Lung (tissue), 12 donors: ENCODE results near the gene C16orf87. TPM values are rescaled to one million over a fixed set of nuclear protein-coding genes. Genes with fewer than 3 reads are reported as not detected.

Experiments used
- ATAC-seq: fragments of 200-7000 bp; cut with Tn5 transposase; one replicate; pipeline ENCODE4 v1.9.1; 2020; ENCODE audit warnings: moderate number of reproducible peaks; ENCODE audit not compliant: insufficient read depth, low FRiP score
- DNase-seq, 3 donors: peaks; one replicate each; pipeline ENCODE4 v3.0.0-alpha.2; 2013 to 2017
- H3K27ac ChIP-seq, 2 donors: one replicate each; pipeline ENCODE4 v1.5.1; 2013; ENCODE audit warnings: mild to moderate bottlenecking in 2 of 2, moderate library complexity in 2 of 2, control low read depth in 1 of 2, inconsistent platforms in 1 of 2, low read depth in 1 of 2, low read length in 1 of 2
- H3K27me3 ChIP-seq, 3 donors: one replicate each; pipeline ENCODE4 v1.5.1; 2013; ENCODE audit warnings: low read length in 2 of 3; ENCODE audit not compliant: control insufficient read depth in 3 of 3, insufficient read depth in 3 of 3
- H3K36me3 ChIP-seq, 4 donors: one replicate each; pipeline ENCODE4 v1.5.1; 2013; ENCODE audit warnings: low read length in 4 of 4, mild to moderate bottlenecking in 1 of 4, moderate library complexity in 1 of 4; ENCODE audit not compliant: control insufficient read depth in 4 of 4, insufficient read depth in 4 of 4
- H3K4me1 ChIP-seq, 5 donors: one replicate each; pipeline ENCODE4 v1.5.1; 2013; ENCODE audit warnings: low read length in 5 of 5, mild to moderate bottlenecking in 2 of 5, moderate library complexity in 1 of 5; ENCODE audit not compliant: control insufficient read depth in 5 of 5, insufficient read depth in 5 of 5
- H3K4me3 ChIP-seq: one replicate; pipeline ENCODE4 v1.5.1; 2013; ENCODE audit warnings: mild to moderate bottlenecking, control low read depth, moderate library complexity
- H3K9ac ChIP-seq, 2 donors: one replicate each; pipeline ENCODE4 v1.5.1; 2013; ENCODE audit warnings: low read length in 2 of 2, control low read depth in 1 of 2; ENCODE audit not compliant: insufficient read depth in 1 of 2
- H3K9me3 ChIP-seq, 4 donors: one replicate each; pipeline ENCODE4 v1.5.1; 2013; ENCODE audit warnings: low read length in 3 of 4, mild to moderate bottlenecking in 1 of 4, moderate library complexity in 1 of 4; ENCODE audit not compliant: control insufficient read depth in 4 of 4, insufficient read depth in 3 of 4
- WGBS, 2 donors: extraction: QIAGEN DNeasy Blood & Tissue Kit; methylation state at CpG; one replicate each; pipeline ENCODE4 v1.1.7; 2013; 5-methylcytosine and 5-hydroxymethylcytosine counted together
- polyA plus RNA-seq, 2 donors: library from polyadenylated mRNA; stranded (reverse); fragments of 200-250 nt; gene quantifications; one replicate each; pipeline ENCODE4 v1.2.1, GENCODE V29; 2013
- total RNA-seq, 2 donors: library from RNA; depleted of rRNA in 1 of 2; stranded (reverse); fragments of >200 nt in 1 of 2; gene quantifications; one replicate each; pipeline ENCODE4 v1.2.1, GENCODE V29; 2014 to 2021
- TF ChIP-seq, protein P1 (sequence below): IDR thresholded peaks from 2 replicates; pipeline ENCODE4 v1.5.1; 2012; ENCODE audit warnings: mild to moderate bottlenecking; ENCODE audit errors: control extremely low read depth, extremely low read depth
- donor health status: control.
- donor health status: control.
- donor health status: Bipolar disorder and iron deficiency.
- donor health status: healthy.
- donor health status: DM: yes; HTN: yes; CAD: no.

Gene C16orf87
- total and polyA plus RNA-seq, 4 donors, result 2.8 to 17.2 (median 4.9) TPM

DNA sequence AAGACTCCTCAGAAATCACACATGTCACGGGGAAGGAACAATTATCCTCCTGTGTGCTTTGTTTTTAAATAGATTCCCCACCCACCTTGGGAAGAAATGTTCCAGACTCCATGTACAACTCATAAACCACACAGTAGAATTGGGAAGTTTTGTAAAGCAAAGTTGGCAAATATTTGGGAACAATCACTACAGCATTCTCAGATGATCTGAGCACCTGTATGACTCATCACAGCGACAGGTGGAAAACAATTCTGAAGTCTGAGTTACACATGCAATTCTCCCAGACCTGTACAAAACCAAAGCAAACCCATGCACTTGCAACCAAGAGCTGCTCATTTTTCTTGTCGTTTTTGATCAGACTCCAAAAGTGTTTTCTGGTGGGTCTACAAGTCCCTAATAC lies 68.4 kb downstream of the C16orf87 start:
- TF ChIP-seq, protein P1, sequence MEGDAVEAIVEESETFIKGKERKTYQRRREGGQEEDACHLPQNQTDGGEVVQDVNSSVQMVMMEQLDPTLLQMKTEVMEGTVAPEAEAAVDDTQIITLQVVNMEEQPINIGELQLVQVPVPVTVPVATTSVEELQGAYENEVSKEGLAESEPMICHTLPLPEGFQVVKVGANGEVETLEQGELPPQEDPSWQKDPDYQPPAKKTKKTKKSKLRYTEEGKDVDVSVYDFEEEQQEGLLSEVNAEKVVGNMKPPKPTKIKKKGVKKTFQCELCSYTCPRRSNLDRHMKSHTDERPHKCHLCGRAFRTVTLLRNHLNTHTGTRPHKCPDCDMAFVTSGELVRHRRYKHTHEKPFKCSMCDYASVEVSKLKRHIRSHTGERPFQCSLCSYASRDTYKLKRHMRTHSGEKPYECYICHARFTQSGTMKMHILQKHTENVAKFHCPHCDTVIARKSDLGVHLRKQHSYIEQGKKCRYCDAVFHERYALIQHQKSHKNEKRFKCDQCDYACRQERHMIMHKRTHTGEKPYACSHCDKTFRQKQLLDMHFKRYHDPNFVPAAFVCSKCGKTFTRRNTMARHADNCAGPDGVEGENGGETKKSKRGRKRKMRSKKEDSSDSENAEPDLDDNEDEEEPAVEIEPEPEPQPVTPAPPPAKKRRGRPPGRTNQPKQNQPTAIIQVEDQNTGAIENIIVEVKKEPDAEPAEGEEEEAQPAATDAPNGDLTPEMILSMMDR, result no peak

DNA sequence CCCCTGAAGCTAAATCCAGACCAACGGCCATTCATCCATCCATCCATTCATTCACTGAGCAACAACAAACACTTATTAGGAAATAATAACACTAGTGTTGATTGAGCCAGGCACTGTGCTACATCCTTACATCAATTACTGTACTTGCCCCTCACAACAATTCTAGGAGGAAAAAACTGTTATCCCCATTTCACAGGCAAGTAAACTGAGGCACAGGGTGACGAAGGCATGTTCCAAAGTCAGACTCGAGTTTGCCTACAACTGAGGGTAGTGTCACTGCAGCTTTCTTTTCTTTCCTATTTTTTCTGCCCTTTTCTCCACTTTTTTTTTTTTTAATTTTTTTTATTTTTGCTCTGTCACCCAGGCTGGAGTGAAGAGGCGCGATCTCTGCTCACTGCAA lies 71.7 kb downstream of the C16orf87 start:
- TF ChIP-seq, protein P1, result no peak
- Histone ChIP-seq H3K4me1 (peaks cover 0 to 14% (median 6%) of the 10 kb centered on the region in 5 donors), H3K27ac (peak overlapping the region in 1 of 2 donors; percentile 58), H3K9ac (no peak overlapping the region), H3K9me3 (no peaks in the 10 kb centered on the region), H3K4me3 (no peak overlapping the region), H3K27me3 (peaks cover 0 to 11% (median 0%) of the 10 kb centered on the region in 3 donors), H3K36me3 (no peaks in the 10 kb centered on the region)
- ATAC-seq (no peak), DNase-seq (no peak)
- 89 to 94% methylated on average over 5 of the region's 5 CpGs for WGBS, 2 donors

More for the DNA sequence above, 68.4 kb downstream of the C16orf87 start:
- no peak overlapping the region for H3K9ac ChIP-seq
- H3K4me1 ChIP-seq, result peaks cover 0 to 11% (median 0%) of the 10 kb centered on the region in 5 donors
- no peak overlapping the region for H3K4me3 ChIP-seq
- H3K27me3 ChIP-seq, result peaks cover 0 to 11% (median 0%) of the 10 kb centered on the region in 3 donors
- no peak for ATAC-seq
- no peak for DNase-seq
- peak overlapping the region in 1 of 2 donors; percentile 84 for H3K27ac ChIP-seq
- H3K9me3 ChIP-seq, result no peaks in the 10 kb centered on the region
- 77 to 86% methylated on average over 3 of the region's 3 CpGs for WGBS, 2 donors
- H3K36me3 ChIP-seq, result no peaks in the 10 kb centered on the region

DNA sequence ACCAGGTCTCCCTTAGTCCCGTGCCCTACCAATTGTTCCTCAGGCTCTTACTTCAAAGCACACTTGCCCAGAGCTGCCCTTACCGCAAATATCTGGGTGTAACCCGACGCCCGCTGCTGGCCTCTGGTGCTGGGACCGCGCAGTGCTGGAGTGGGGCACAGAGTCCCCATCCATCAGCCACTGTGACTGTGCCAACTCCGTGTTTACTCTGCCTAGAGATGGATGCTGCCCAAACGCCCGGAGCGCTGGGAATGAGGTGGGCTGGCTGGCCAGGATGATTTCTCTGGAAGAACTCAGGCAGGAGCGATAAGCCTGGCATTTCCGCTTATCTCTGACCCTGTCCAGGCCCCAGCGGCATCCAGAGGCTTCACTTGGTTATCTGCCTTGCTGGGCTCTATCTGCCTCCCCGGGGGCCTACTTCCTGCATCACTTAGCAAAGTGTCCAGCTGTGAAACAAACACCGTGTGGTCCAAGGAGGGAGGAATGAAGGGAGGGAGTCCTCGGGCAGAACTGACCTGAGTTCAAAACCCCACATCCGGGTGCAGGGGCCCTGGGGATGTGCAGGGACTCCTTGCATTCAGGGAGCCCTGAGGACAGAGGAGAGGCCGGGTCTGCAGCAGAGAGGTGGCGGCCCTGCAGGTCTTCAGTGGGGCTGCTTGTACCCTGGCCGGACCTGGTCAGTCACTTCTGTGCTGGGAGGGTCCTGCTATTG lies 73.5 kb downstream of the C16orf87 start:
- Histone ChIP-seq H3K27ac (peak overlapping the region in 1 of 2 donors; percentile 86), H3K4me1 (peaks cover 0 to 14% (median 6%) of the 10 kb centered on the region in 5 donors), H3K4me3 (no peak overlapping the region), H3K9me3 (no peaks in the 10 kb centered on the region), H3K27me3 (peaks cover 0 to 11% (median 0%) of the 10 kb centered on the region in 3 donors), H3K9ac (no peak overlapping the region), H3K36me3 (no peaks in the 10 kb centered on the region)
- no peak for ATAC-seq
- WGBS, 2 donors, result 37 to 62% methylated on average over 21 of the region's 21 CpGs
- peak; percentile 22 to 43 (median 42) for DNase-seq
- TF ChIP-seq, protein P1, result no peak
